Measurements from ENCODE around the gene CAMLG. TPM values are rescaled to one million over a fixed set of nuclear protein-coding genes. Genes with fewer than 3 reads are reported as not detected.
"Not testable (repeated sequence)": the region's sequence is repeated elsewhere in the genome, so short reads cannot be mapped to it uniquely, and the experiment has no call there.

Gene CAMLG
- total RNA-seq, 1 donor from 2014 or later = 26.9 TPM

GRCh38 chr5:134742134-134742533, 3.8 kb downstream of the CAMLG start:
- Mint-ChIP-seq H3K27me3 (ENCODE audit: insufficient read depth) (no peaks in the 10 kb centered on the region), H3K4me3 (no peak overlapping the region), H3K9me3 (no peaks in the 10 kb centered on the region), H3K27ac (no peak overlapping the region), H3K4me1 (ENCODE audit: low read depth) (peaks cover 32% of the 10 kb centered on the region), H3K36me3 (ENCODE audit: low read depth) (peaks cover 4% of the 10 kb centered on the region)
- DNase-seq (ENCODE audit: low spot score) = no peak
- intact Hi-C loops (cut with micrococcal nuclease) = no loop called here

- Mint-ChIP-seq H3K36me3 (ENCODE audit: low read depth) (peaks cover 7% of the 10 kb centered on the region), H3K4me3 (no peak overlapping the region), H3K4me1 (ENCODE audit: low read depth) (no peaks in the 10 kb centered on the region), H3K9me3 (no peaks in the 10 kb centered on the region), H3K27ac (no peak overlapping the region), H3K27me3 (ENCODE audit: insufficient read depth) (no peaks in the 10 kb centered on the region)
- no peak for DNase-seq (ENCODE audit: low spot score)
- intact Hi-C loops (cut with micrococcal nuclease) = no loop called here
Observed at GRCh38 chr5:134749415-134749814, 11.1 kb downstream of the CAMLG start.

GRCh38 chr5:134758176-134758503, 19.8 kb downstream of the CAMLG start:
- Mint-ChIP-seq H3K9me3 (no peaks in the 10 kb centered on the region), H3K4me1 (ENCODE audit: low read depth) (peaks cover 28% of the 10 kb centered on the region), H3K4me3 (peak overlapping the region; percentile 100), H3K36me3 (ENCODE audit: low read depth) (peaks cover 4% of the 10 kb centered on the region), H3K27me3 (ENCODE audit: insufficient read depth) (no peaks in the 10 kb centered on the region), H3K27ac (peak overlapping the region; percentile 99)
- intact Hi-C loops (cut with micrococcal nuclease) = loop anchor here (1.0 to 5.0 kb wide), 9 partner anchors 20 to 753 kb away; partner anchors contain the start of genes C5orf24, CAMLG, JADE2 and PPP2CA
- DNase-seq (ENCODE audit: low spot score) = no peak

DNA sequence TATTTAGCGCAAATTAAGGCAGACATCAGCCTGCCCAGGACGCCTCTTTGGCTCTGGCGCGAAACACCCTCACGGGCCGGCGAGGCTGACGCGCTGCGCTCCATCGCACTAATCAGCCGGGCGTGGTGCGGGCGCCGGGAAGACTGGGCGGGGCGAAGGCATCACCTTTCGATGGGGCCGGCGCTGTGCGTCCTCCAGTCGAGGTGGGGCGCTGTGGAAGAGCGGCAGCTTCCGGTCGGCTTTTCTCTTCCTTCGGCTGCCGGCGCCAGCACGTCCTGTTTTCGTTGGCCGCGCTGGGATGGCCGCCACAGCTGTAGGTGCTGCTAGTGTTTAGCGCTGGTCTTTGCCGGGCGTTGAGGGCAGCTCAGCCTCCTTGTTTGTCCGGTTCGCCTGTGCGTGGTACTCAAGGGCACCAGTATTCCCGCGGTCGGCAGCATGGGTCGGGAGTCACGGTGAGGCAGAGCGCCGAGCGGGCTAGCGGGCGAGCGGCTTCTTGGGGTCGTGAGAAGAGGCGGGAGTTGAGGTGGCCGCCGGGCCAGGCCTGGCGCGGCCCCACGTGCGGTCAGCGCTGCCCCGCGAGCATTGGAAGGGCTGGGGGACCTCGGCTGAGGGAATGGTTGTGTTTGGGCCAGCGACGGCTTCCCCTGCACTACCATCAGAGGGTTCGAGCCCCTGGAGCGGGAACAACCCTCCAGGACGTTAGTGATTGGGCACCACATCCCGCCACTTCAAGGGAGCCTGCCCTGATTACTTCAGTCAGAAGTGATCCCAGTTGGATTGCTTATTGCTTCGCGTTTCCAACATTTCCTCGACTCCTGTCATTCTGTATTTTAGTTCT, 20.4 kb downstream of the CAMLG start, which contains the start of gene DDX46:
DDX46 (plus strand) TSS at position 276 of the 838 bp plus-strand sequence; CDS start at position 436, 160 bp downstream.
- Mint-ChIP-seq H3K4me1 (ENCODE audit: low read depth) (peaks cover 28% of the 10 kb centered on the region), H3K36me3 (ENCODE audit: low read depth) (peaks cover 5% of the 10 kb centered on the region), H3K27me3 (ENCODE audit: insufficient read depth) (no peaks in the 10 kb centered on the region), H3K9me3 (no peaks in the 10 kb centered on the region), H3K27ac (peak within 1 kb of the TSS; percentile 99), H3K4me3 (peak within 1 kb of the TSS; percentile 100)
- intact Hi-C loops (cut with micrococcal nuclease) = loop anchor here (1.0 to 5.0 kb wide), 10 partner anchors 20 to 754 kb away; partner anchors contain the start of genes C5orf24, CAMLG, JADE2 and PPP2CA
- DNase-seq (ENCODE audit: low spot score) = peak; percentile 94

DNA sequence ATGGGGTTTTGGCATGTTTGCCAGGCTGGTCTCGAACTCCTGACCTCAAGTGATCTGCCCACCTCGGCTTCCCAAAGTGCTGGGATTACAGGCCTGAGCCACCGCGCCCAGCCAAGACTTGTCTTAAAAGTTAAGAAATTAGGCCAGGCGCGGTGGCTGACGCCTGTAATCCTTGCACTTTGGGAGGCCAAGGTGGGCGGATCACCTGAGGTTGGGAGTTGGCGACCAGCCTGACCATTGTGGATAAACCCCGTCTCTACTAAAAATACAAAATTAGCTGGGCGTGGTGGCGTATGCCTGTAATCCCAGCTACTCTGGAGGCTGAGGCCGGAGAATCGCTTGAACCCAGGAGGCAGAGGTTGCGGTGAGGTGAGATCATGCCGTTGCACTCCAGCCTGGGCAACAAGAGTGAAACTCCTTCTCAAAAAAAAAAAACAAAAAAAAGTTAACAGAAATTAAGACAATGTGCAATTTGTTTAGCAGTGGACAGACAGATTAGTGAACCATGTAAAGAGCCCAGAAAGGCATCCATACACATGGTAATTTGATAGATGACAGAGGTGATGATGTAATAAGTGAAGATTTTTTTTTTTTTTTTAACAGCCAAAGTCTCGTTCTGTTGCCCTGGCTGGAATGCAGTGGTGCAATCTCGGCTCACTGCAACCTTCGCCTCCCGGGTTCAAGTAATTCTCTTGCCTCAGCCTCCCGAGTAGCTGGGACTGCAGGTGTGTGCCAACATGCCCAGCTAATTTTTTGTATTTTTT, 29.4 kb downstream of the CAMLG start:
- H3K9me3 Mint-ChIP-seq; H3K27ac Mint-ChIP-seq; intact Hi-C loops (cut with micrococcal nuclease); H3K4me1 Mint-ChIP-seq (ENCODE audit: low read depth); H3K4me3 Mint-ChIP-seq; DNase-seq (ENCODE audit: low spot score); H3K27me3 Mint-ChIP-seq (ENCODE audit: insufficient read depth): not testable (repeated sequence)
- H3K36me3 Mint-ChIP-seq (ENCODE audit: low read depth) = peaks cover 28% of the 10 kb centered on the region

DNA sequence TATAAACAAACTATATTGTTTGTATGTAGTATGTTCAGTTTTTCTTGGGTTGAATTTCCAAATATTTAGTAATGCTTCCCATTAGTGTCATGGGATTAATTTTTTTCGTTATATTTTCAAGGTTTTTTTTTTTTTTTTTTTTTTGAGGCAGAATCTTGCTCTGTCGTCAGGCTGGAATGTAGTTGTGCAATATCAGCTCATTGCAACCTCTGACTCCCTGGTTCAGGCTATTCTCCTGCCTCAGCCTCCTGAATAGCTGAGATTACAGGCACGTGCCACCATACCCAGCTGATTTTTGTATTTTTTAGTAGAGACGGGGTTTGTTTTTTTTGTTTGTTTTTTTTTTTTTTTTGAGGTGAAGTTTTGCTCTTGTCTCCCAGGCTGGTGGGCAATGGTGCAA, 30.9 kb downstream of the CAMLG start:
- no peak overlapping the region for H3K27ac Mint-ChIP-seq
- no peaks in the 10 kb centered on the region for H3K4me1 Mint-ChIP-seq (ENCODE audit: low read depth)
- no peak for DNase-seq (ENCODE audit: low spot score)
- H3K27me3 Mint-ChIP-seq (ENCODE audit: insufficient read depth) = no peaks in the 10 kb centered on the region
- intact Hi-C loops (cut with micrococcal nuclease) = no loop called here
- no peaks in the 10 kb centered on the region for H3K9me3 Mint-ChIP-seq
- H3K36me3 Mint-ChIP-seq (ENCODE audit: low read depth) = peaks cover 34% of the 10 kb centered on the region
- H3K4me3 Mint-ChIP-seq = no peak overlapping the region

DNA sequence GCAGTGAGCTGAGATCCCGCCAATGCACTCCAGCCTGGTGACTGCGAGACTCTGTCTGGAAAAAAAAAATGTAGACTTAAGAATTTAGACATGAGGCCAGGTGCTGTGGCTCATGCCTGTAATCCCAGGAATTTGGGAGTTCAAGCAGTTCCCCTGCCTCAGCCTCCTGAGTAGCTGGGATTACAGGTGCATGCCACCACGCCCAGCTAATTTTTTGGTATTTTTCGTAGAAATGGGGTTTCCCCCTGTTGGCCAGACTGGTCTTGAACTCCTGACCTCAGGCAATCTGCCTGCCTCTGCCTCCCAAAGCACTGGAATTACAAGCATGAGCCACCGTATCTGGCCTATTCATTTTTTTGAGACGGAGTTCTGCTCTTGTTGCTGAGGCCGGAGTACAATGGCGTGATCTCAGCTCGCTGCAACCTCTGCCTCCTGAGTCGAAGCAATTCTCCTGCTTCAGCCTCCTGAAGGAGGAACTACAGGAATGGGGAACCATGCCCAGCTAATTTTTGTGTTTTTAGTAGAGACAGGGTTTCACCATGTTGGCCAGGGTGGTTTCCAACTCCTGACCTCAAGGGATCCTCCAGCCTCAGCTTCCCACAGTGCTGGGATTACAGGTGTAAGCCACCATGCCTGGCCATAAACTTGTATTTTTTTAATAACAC, 34.2 kb downstream of the CAMLG start:
- intact Hi-C loops (cut with micrococcal nuclease) = no loop called here
- no peak for DNase-seq (ENCODE audit: low spot score)
- Mint-ChIP-seq H3K4me3 (no peak overlapping the region), H3K27ac (no peak overlapping the region), H3K9me3 (no peaks in the 10 kb centered on the region), H3K27me3 (ENCODE audit: insufficient read depth) (no peaks in the 10 kb centered on the region), H3K4me1 (ENCODE audit: low read depth) (no peaks in the 10 kb centered on the region), H3K36me3 (ENCODE audit: low read depth) (peaks cover 40% of the 10 kb centered on the region)

DNA sequence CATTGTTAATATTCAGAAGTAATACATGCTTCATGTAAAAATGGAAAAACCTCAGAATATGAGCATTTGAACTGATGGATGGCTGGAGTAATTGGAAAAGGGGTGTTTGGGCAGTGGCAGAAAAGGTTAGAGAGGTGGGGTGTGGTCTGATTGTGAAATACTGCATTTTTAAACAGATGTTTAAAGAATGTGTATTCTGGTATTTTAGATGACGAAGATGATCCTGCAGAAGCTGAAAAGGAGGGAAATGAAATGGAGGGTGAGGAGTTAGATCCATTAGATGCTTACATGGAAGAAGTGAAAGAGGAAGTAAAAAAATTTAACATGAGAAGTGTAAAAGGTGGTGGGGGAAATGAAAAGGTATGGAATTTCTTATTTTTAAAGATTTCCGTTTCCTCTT, 39.0 kb downstream of the CAMLG start:
- H3K27me3 Mint-ChIP-seq (ENCODE audit: insufficient read depth) = no peaks in the 10 kb centered on the region
- intact Hi-C loops (cut with micrococcal nuclease) = no loop called here
- no peak overlapping the region for H3K4me3 Mint-ChIP-seq
- no peak for DNase-seq (ENCODE audit: low spot score)
- H3K9me3 Mint-ChIP-seq = no peaks in the 10 kb centered on the region
- H3K27ac Mint-ChIP-seq = no peak overlapping the region
- peaks cover 43% of the 10 kb centered on the region for H3K36me3 Mint-ChIP-seq (ENCODE audit: low read depth)
- no peaks in the 10 kb centered on the region for H3K4me1 Mint-ChIP-seq (ENCODE audit: low read depth)

- DNase-seq (ENCODE audit: low spot score) = no peak
- Mint-ChIP-seq H3K9me3 (no peaks in the 10 kb centered on the region), H3K36me3 (ENCODE audit: low read depth) (peaks cover 41% of the 10 kb centered on the region), H3K4me3 (no peak overlapping the region), H3K27ac (no peak overlapping the region), H3K4me1 (ENCODE audit: low read depth) (no peaks in the 10 kb centered on the region), H3K27me3 (ENCODE audit: insufficient read depth) (no peaks in the 10 kb centered on the region)
- intact Hi-C loops (cut with micrococcal nuclease) = loop anchor here (1.0 kb wide), 1 partner anchor 121 kb away; the partner anchor contains the start of gene PCBD2
Observed at GRCh38 chr5:134784241-134784920, 46.0 kb downstream of the CAMLG start.

DNA sequence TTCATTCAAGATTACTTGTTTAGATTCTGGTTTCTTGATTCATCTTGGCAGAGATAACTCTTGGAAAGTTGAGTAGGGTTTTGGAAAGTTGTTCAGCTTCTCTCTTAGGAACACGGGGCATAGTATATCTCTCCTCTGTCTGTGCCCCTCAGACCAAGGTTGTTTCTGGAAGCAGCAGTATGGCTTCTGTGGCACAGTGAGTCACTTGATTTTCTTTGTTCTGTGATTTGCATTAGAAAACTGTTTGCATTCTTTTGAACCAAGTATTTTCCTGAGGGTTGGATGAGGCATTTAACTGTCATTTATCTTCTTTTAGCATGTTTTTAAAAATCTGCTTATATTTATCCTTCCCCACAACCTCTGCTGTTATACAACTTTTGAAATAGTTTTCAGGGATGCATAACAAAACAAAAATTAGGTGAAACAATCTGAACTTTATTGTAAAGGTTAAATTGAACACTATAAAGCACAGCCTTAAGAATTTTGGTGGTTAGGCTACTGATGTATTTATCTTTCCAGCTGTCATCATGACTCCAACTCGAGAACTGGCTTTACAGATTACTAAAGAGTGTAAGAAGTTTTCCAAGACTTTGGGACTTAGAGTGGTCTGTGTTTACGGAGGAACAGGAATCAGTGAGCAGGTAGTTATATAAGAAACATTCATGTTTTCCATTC, 46.7 kb downstream of the CAMLG start:
- no peak overlapping the region for H3K4me3 Mint-ChIP-seq
- H3K36me3 Mint-ChIP-seq (ENCODE audit: low read depth) = peaks cover 40% of the 10 kb centered on the region
- no peak for DNase-seq (ENCODE audit: low spot score)
- H3K27me3 Mint-ChIP-seq (ENCODE audit: insufficient read depth) = no peaks in the 10 kb centered on the region
- no peak overlapping the region for H3K27ac Mint-ChIP-seq
- H3K9me3 Mint-ChIP-seq = no peaks in the 10 kb centered on the region
- intact Hi-C loops (cut with micrococcal nuclease) = loop anchor here (1.0 kb wide), 1 partner anchor 120 kb away; the partner anchor contains the start of gene PCBD2
- no peaks in the 10 kb centered on the region for H3K4me1 Mint-ChIP-seq (ENCODE audit: low read depth)

- H3K36me3 Mint-ChIP-seq (ENCODE audit: low read depth) = peaks cover 43% of the 10 kb centered on the region
- H3K9me3 Mint-ChIP-seq = no peaks in the 10 kb centered on the region
- DNase-seq (ENCODE audit: low spot score) = no peak
- no peak overlapping the region for H3K27ac Mint-ChIP-seq
- intact Hi-C loops (cut with micrococcal nuclease) = no loop called here
- H3K4me3 Mint-ChIP-seq = no peak overlapping the region
- no peaks in the 10 kb centered on the region for H3K27me3 Mint-ChIP-seq (ENCODE audit: insufficient read depth)
- no peaks in the 10 kb centered on the region for H3K4me1 Mint-ChIP-seq (ENCODE audit: low read depth)
Observed at GRCh38 chr5:134787692-134788091, 49.3 kb downstream of the CAMLG start.

DNA sequence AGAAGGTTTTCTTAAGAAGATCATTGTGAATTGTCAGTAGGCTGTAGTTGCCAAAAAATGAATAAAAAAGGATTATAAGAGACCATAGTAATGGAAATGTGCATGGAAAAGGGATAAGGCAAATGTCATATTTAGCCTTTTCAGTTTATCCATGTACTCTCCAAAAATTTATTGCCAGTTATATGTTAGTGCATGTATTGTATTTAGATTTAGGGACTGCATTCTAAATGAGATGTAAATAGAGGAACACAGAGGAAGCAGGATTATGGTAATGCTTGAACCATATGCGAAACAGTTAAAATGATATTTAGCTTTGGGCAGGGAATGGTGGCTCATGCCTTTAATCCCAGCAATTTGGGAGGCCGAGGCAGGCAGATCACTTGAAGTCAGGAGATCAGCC, 53.2 kb downstream of the CAMLG start:
- no peak overlapping the region for H3K27ac Mint-ChIP-seq
- H3K27me3 Mint-ChIP-seq (ENCODE audit: insufficient read depth) = no peaks in the 10 kb centered on the region
- DNase-seq (ENCODE audit: low spot score) = no peak
- intact Hi-C loops (cut with micrococcal nuclease) = no loop called here
- no peaks in the 10 kb centered on the region for H3K4me1 Mint-ChIP-seq (ENCODE audit: low read depth)
- H3K4me3 Mint-ChIP-seq = no peak overlapping the region
- peaks cover 50% of the 10 kb centered on the region for H3K36me3 Mint-ChIP-seq (ENCODE audit: low read depth)
- H3K9me3 Mint-ChIP-seq = no peaks in the 10 kb centered on the region
